GM12878 (cell line): ENCODE results near the gene MDFIC. TPM values are rescaled to one million over a fixed set of nuclear protein-coding genes. Genes with fewer than 3 reads are reported as not detected.
A peak's percentile ranks its signal among the peaks of the same experiment; 100 is the strongest.

ENCODE experiments used
- ATAC-seq: fragments of 200-7000 bp; cut with Tn5 transposase; 3 replicates; pipeline ENCODE4 v1.9.1; 2020; ENCODE audit warnings: mild to moderate bottlenecking, moderate library complexity
- BruUV-seq: library from RNA; stranded (reverse); fragments of 400-500 nt; replicated peaks from 2 replicates; lab custom pipeline; 2021; lab: Mats Ljungman, UMichigan
- CTCF ChIA-PET: fragments of 300-600 bp; sonication (Branson Sonifier 250); formaldehyde crosslinking; extraction: SDS; loops from one replicate; lab custom pipeline; 2021; ENCODE audit warnings: inconsistent platforms; lab: Yijun Ruan, JAX
- POLR2A ChIA-PET: fragments of 350-600 bp; formaldehyde crosslinking; extraction: SDS; loops from one replicate; lab custom pipeline; 2021; ENCODE audit warnings: inconsistent platforms; lab: Charles Lee
- RAD21 ChIA-PET: fragments of 300-600 bp; sonication (Branson Sonifier 250); formaldehyde crosslinking; loops from one replicate; lab custom pipeline; 2023; ENCODE audit warnings: antibody characterized with exemption; ENCODE audit not compliant: unreplicated experiment; lab: Charles Lee
- SMC1A ChIA-PET: fragments of 300-600 bp; sonication (Branson Sonifier 250); formaldehyde crosslinking; loops from one replicate; lab custom pipeline; 2023; ENCODE audit not compliant: unreplicated experiment, uncharacterized antibody; lab: Charles Lee
- DNase-seq: peaks from one replicate; pipeline ENCODE4 v3.0.0-alpha.2; 2011; ENCODE audit warnings: low read depth, low spot score
- FAIRE-seq: peaks from 3 replicates; lab custom pipeline; 2011; peaks lifted over from hg19 to GRCh38; lab: Jason Lieb, UNC
- H2AFZ ChIP-seq: 2 replicates; pipeline ENCODE4 v1.6.0; 2011; ENCODE audit warnings: low read depth, low read length, control low read depth; ENCODE audit not compliant: control insufficient read depth
- H3K27ac ChIP-seq: 2 replicates; pipeline ENCODE4 v1.5.1; 2011; ENCODE audit warnings: control low read depth; ENCODE audit not compliant: control insufficient read depth, insufficient read depth
- H3K27me3 ChIP-seq, 2 experiments: replicated peaks in 1 of 2; 2 replicates each; pipeline versions ENCODE4 v1.6.0 to v1.6.1; 2011; ENCODE audit warnings: low read length in 1 of 2; ENCODE audit not compliant: control insufficient read depth in 2 of 2, insufficient read depth in 2 of 2
- H3K36me3 ChIP-seq, 2 experiments: 2 replicates each; pipeline ENCODE4 v1.5.1; 2011; ENCODE audit warnings: low read length in 1 of 2; ENCODE audit not compliant: control insufficient read depth in 2 of 2, insufficient read depth in 2 of 2
- H3K4me1 ChIP-seq: 2 replicates; pipeline ENCODE4 v1.6.1; 2011; ENCODE audit warnings: mild to moderate bottlenecking, low read length, moderate library complexity, mixed read lengths; ENCODE audit not compliant: control insufficient read depth, insufficient read depth
- H3K4me2 ChIP-seq: 2 replicates; pipeline ENCODE4 v1.6.0; 2011; ENCODE audit warnings: control low read depth; ENCODE audit not compliant: control insufficient read depth, insufficient read depth
- H3K4me3 ChIP-seq: fragments of 200-600 bp; sonication (generic); 2 replicates; pipeline ENCODE4 v1.5.1; 2016
- H3K79me2 ChIP-seq: 2 replicates; pipeline ENCODE4 v1.6.0; 2011; ENCODE audit warnings: low read length; ENCODE audit not compliant: control insufficient read depth, insufficient read depth
- H3K9ac ChIP-seq: 2 replicates; pipeline ENCODE4 v1.8.0; 2011; ENCODE audit warnings: low read length, control low read depth, mixed read lengths; ENCODE audit not compliant: control insufficient read depth, insufficient read depth
- H3K9me3 ChIP-seq: replicated peaks from 3 replicates; pipeline ENCODE4 v1.5.1; 2011; ENCODE audit warnings: mild to moderate bottlenecking, low read length; ENCODE audit not compliant: control insufficient read depth, insufficient read depth
- H4K20me1 ChIP-seq: 2 replicates; pipeline ENCODE4 v1.6.0; 2011; ENCODE audit not compliant: control insufficient read depth, insufficient read depth
- HDGF ChIP-seq: fragments of 450-650 bp; IDR thresholded peaks from 2 replicates; pipeline ENCODE4 v1.6.1; 2016; ENCODE audit warnings: antibody characterized with exemption
- JUNB ChIP-seq: IDR thresholded peaks from 2 replicates; pipeline ENCODE4 v1.6.1; 2016; ENCODE audit warnings: antibody characterized with exemption, mild to moderate bottlenecking
- STAT1 ChIP-seq: fragments of 450-650 bp; conservative IDR thresholded peaks from 2 replicates; pipeline ENCODE4 v1.6.1; 2014; ENCODE audit warnings: antibody characterized with exemption, mild to moderate bottlenecking
- WGBS: methylation state at CpG from one replicate; pipeline ENCODE4 v1.1.6; 2016; ENCODE audit warnings: low lambda C conversion rate; ENCODE audit not compliant: insufficient replicate concordance, insufficient coverage; ENCODE audit errors: missing lambda C conversion rate; 5-methylcytosine and 5-hydroxymethylcytosine counted together
- in situ Hi-C: fragments of 300-500 bp; cut with MboI; formaldehyde crosslinking; loops from 9 replicates; pipeline ENCODE4 v1.14.3; 2018; ENCODE audit warnings: mixed read lengths
- intact Hi-C: fragments of 100-400 bp; cut with micrococcal nuclease; formaldehyde crosslinking; loops from one replicate; pipeline ENCODE4 v1.14.2; 2022; ENCODE audit not compliant: unreplicated experiment
- polyA plus RNA-seq, 11 experiments: library from polyadenylated mRNA; depleted of rRNA in 4 of 11; unstranded in 6 of 11; stranded (reverse) in 5 of 11; fragments of >200 nt; fragmentation: Nextera tagmentation in 4 of 11; fragmentation: Illumina TruSeq in 1 of 11; extraction: Ambion mirVana in 4 of 11; extraction: Trizol in 1 of 11; gene quantifications; 1 replicate in 1 of 11; 2 replicates in 10 of 11; pipeline versions ENCODE4 v1.2.1 to v1.2.3, GENCODE V29; 2011 to 2016; ENCODE audit warnings: inconsistent platforms in 2 of 11, missing spikeins in 2 of 11, low read depth in 1 of 11
- total RNA-seq, 4 experiments: library from RNA; depleted of rRNA in 3 of 4; stranded (reverse); fragments of >200 nt in 3 of 4; fragmentation: Illumina TruSeq in 1 of 4; extraction: Trizol in 1 of 4; gene quantifications; 2 replicates each; pipeline versions ENCODE4 v1.2.1 to v1.2.3, GENCODE V29; 2013 to 2021
- TF ChIP-seq, protein P1 (sequence below): IDR thresholded peaks from 2 replicates; pipeline ENCODE4 v1.6.1; 2012; ENCODE audit warnings: low read length, inconsistent platforms
- TF ChIP-seq, protein P2 (sequence below): IDR thresholded peaks from 2 replicates; pipeline ENCODE4 v1.6.1; 2011; ENCODE audit warnings: low read depth, low read length, improper control_type of control experiment, borderline replicate concordance
- TF ChIP-seq, protein P3 (sequence below): IDR thresholded peaks from 2 replicates; pipeline ENCODE4 v1.6.1; 2011; ENCODE audit warnings: borderline replicate concordance, low read depth, mild to moderate bottlenecking, moderate library complexity, low read length; ENCODE audit not compliant: insufficient read depth, poor library complexity, severe bottlenecking

Gene MDFIC
- total and polyA plus RNA-seq, 10 of the 15 experiments (the other 5 are each of a cell fraction or from before 2014, with no cell fraction given): 7.3 to 58.4 (median 40.0) TPM

DNA sequence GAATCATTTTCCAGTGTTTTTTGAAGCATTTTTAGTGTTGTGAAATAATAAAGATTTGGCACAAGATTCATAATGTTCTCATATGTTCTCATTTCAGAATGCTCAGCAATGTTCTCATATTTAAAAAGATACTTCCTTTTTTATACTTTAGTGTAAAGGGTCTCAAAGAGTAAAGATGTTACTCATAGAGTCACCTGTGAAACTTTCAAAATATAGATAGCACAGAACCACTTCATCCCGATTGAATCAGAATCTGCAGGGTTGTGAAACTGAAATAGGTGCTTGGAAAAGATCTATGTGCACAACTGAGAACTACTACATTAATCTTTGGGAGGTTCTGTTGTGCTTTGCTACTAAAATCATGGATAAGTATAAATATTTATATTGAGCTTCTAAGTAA, 144.7 kb downstream of the MDFIC start:
- SMC1A ChIA-PET: no interaction called here
- no peaks in the 10 kb centered on the region for H3K79me2 ChIP-seq
- in situ Hi-C loops (no loop called here), intact Hi-C loops (no loop called here)
- CTCF ChIA-PET: no interaction called here
- POLR2A ChIA-PET: no interaction called here
- no TSS peak for BruUV-seq
- peaks cover 14% of the 10 kb centered on the region for H3K4me1 ChIP-seq
- no peak for FAIRE-seq
- no peaks in the 10 kb centered on the region for H4K20me1 ChIP-seq
- ATAC-seq: peak; percentile 69
- RAD21 ChIA-PET: no interaction called here
- TF ChIP-seq HDGF (no peak), JUNB (peak; percentile 37; the same call in 1 of the 2 replicates), STAT1 (no peak)
- TF ChIP-seq, protein P1, sequence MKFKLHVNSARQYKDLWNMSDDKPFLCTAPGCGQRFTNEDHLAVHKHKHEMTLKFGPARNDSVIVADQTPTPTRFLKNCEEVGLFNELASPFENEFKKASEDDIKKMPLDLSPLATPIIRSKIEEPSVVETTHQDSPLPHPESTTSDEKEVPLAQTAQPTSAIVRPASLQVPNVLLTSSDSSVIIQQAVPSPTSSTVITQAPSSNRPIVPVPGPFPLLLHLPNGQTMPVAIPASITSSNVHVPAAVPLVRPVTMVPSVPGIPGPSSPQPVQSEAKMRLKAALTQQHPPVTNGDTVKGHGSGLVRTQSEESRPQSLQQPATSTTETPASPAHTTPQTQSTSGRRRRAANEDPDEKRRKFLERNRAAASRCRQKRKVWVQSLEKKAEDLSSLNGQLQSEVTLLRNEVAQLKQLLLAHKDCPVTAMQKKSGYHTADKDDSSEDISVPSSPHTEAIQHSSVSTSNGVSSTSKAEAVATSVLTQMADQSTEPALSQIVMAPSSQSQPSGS: 0 out of 2 replicates have a peak, but pooled peaks have one; percentile 11
- TF ChIP-seq, protein P2, sequence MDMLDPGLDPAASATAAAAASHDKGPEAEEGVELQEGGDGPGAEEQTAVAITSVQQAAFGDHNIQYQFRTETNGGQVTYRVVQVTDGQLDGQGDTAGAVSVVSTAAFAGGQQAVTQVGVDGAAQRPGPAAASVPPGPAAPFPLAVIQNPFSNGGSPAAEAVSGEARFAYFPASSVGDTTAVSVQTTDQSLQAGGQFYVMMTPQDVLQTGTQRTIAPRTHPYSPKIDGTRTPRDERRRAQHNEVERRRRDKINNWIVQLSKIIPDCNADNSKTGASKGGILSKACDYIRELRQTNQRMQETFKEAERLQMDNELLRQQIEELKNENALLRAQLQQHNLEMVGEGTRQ: no peak
- TF ChIP-seq, protein P3, sequence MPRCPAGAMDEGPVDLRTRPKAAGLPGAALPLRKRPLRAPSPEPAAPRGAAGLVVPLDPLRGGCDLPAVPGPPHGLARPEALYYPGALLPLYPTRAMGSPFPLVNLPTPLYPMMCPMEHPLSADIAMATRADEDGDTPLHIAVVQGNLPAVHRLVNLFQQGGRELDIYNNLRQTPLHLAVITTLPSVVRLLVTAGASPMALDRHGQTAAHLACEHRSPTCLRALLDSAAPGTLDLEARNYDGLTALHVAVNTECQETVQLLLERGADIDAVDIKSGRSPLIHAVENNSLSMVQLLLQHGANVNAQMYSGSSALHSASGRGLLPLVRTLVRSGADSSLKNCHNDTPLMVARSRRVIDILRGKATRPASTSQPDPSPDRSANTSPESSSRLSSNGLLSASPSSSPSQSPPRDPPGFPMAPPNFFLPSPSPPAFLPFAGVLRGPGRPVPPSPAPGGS: no peak
- no peaks in the 10 kb centered on the region for H3K9me3 ChIP-seq
- 0% methylated on average over 1 of the region's 1 CpG for WGBS
- no peak for DNase-seq
- H3K9ac ChIP-seq: no peak overlapping the region; the same call in 1 of the 2 replicates
- H3K4me3 ChIP-seq: no peak overlapping the region
- H3K27me3 ChIP-seq: no peaks in the 10 kb centered on the region
- peak overlapping the region; percentile 80; the same call in 1 of the 2 replicates for H3K4me2 ChIP-seq
- H3K27ac ChIP-seq: peak overlapping the region; percentile 66
- no peaks in the 10 kb centered on the region for H3K36me3 ChIP-seq
- H2AFZ ChIP-seq: peak overlapping the region; percentile 2; the same call in 1 of the 2 replicates
